Left renal cortex interstitium (tissue), 4 donors: ENCODE measurements around the gene CSTF2. TPM values are rescaled to one million over a fixed set of nuclear protein-coding genes. Genes with fewer than 3 reads are reported as not detected.

ENCODE experiments used
- DNase-seq, 4 donors: peaks; one replicate each; pipeline ENCODE4 v3.0.0-alpha.2; 2013; ENCODE audit warnings: low read depth in 4 of 4, low spot score in 2 of 4, missing footprints in 1 of 4
- polyA plus RNA-seq, 4 donors: library from polyadenylated mRNA; unstranded; fragments of 120-200 nt; gene quantifications; one replicate each; pipeline ENCODE4 v1.2.1, GENCODE V29; 2013; ENCODE audit not compliant: insufficient read length in 4 of 4

Gene CSTF2
- polyA plus RNA-seq, 4 donors: 21.5 to 23.5 (median 22.9) TPM

- no peak for DNase-seq
Measured at GRCh38 chrX:100870527-100870926, 50.3 kb downstream of the CSTF2 start.

GRCh38 chrX:100871594-100872560 is 51.7 kb downstream of the CSTF2 start:
- DNase-seq: no peak

- no peak for DNase-seq
Measured at GRCh38 chrX:100874325-100874724, 54.1 kb downstream of the CSTF2 start, which contains the start of gene NOX1. NOX1 (minus strand) TSS chrX:100874359; CDS start chrX:100874139, 220 bp downstream.

- DNase-seq: no peak
Measured at GRCh38 chrX:100880368-100880767, 60.2 kb downstream of the CSTF2 start.

GRCh38 chrX:100883654-100884053 is 63.5 kb downstream of the CSTF2 start:
- no peak for DNase-seq

Other genes with a start within 250 kb of the CSTF2 start
- gene TNMD, start 235.5 kb upstream of the CSTF2 start, polyA plus RNA-seq: 1 to 10 TPM; 2.5 to 6.3 (median 2.9) TPM
- 100 to 1,000 TPM; 132 to 179 (median 158) TPM for gene TSPAN6, start 183.6 kb upstream of the CSTF2 start, polyA plus RNA-seq
- gene SRPX2, start 176.2 kb upstream of the CSTF2 start, polyA plus RNA-seq: 10 to 100 TPM; 12.2 to 15.6 (median 12.6) TPM
- 10 to 100 TPM; 18.6 to 27.0 (median 21.8) TPM for gene SYTL4, start 88.3 kb upstream of the CSTF2 start, polyA plus RNA-seq
- 1 to 10 TPM in 1 of 4 donors, under 1 TPM in 3; 0.52 to 1.2 (median 0.90) TPM for gene NOX1, start 54.0 kb downstream of the CSTF2 start, polyA plus RNA-seq
- gene XKRX, start 108.5 kb downstream of the CSTF2 start, polyA plus RNA-seq: under 1 TPM; 0.28 to 0.43 (median 0.32) TPM
- gene ARL13A, start 149.3 kb downstream of the CSTF2 start, polyA plus RNA-seq: under 1 TPM in 3 of 4 donors, not detected in 1; 0.17 to 0.35 (median 0.26) TPM
- 10 to 100 TPM; 10.1 to 12.6 (median 12.2) TPM for gene TRMT2B, start 231.7 kb downstream of the CSTF2 start, polyA plus RNA-seq